Neuronal stem cell (in vitro differentiated cells): Measurements from ENCODE around the gene SMAD6.
"Not testable (repeated sequence)": the region's sequence is repeated elsewhere in the genome, so short reads cannot be mapped to it uniquely, and the experiment has no call there.

ENCODE experiments used
- DNase-seq: peaks from one replicate; pipeline ENCODE4 v3.0.0-alpha.2; 2013; ENCODE audit warnings: low spot score
- H2AFZ ChIP-seq: one replicate; pipeline ENCODE4 v1.6.1; 2013; ENCODE audit warnings: mild to moderate bottlenecking, low read length, inconsistent platforms
- H2AK5ac ChIP-seq: 2 replicates; pipeline ENCODE4 v1.6.1; 2013; ENCODE audit warnings: low read depth, mild to moderate bottlenecking, inconsistent platforms, low read length, moderate library complexity, mixed read lengths
- H2BK120ac ChIP-seq: 2 replicates; pipeline ENCODE4 v1.6.1; 2013; ENCODE audit warnings: low read depth, mild to moderate bottlenecking, inconsistent platforms, low read length, moderate library complexity, mixed read lengths
- H2BK12ac ChIP-seq: one replicate; pipeline ENCODE4 v1.6.1; 2013; ENCODE audit warnings: low read length, inconsistent platforms
- H2BK15ac ChIP-seq: 2 replicates; pipeline ENCODE4 v1.6.1; 2013; ENCODE audit warnings: mild to moderate bottlenecking, low read length, inconsistent platforms, mixed read lengths
- H2BK5ac ChIP-seq: one replicate; pipeline ENCODE4 v1.6.1; 2013; ENCODE audit warnings: inconsistent platforms, mild to moderate bottlenecking, low read length, moderate library complexity
- H3K14ac ChIP-seq: one replicate; pipeline ENCODE4 v1.6.1; 2013; ENCODE audit warnings: low read length, inconsistent platforms
- H3K18ac ChIP-seq: 2 replicates; pipeline ENCODE4 v1.6.1; 2013; ENCODE audit warnings: low read length, inconsistent platforms
- H3K23ac ChIP-seq: 2 replicates; pipeline ENCODE4 v1.6.1; 2013; ENCODE audit warnings: low read depth, mild to moderate bottlenecking, mixed read lengths, low read length, inconsistent platforms; ENCODE audit not compliant: poor library complexity
- H3K27ac ChIP-seq: replicated peaks from 3 replicates; pipeline ENCODE4 v1.5.1; 2013; ENCODE audit warnings: low read length, inconsistent platforms
- H3K27me3 ChIP-seq, 3 experiments: 2 replicates each; pipeline ENCODE4 v1.6.1; 2013; ENCODE audit warnings: low read length in 3 of 3, mild to moderate bottlenecking in 2 of 3, inconsistent platforms in 1 of 3, low read depth in 1 of 3, mixed read lengths in 1 of 3, moderate library complexity in 1 of 3; ENCODE audit not compliant: control insufficient read depth in 3 of 3, insufficient read depth in 3 of 3
- H3K36me3 ChIP-seq, 2 donors: replicated peaks in 1 of 2; 2 replicates each; pipeline ENCODE4 v1.6.1; 2013; ENCODE audit warnings: low read length in 2 of 2; ENCODE audit not compliant: control insufficient read depth in 2 of 2, insufficient read depth in 2 of 2
- H3K4ac ChIP-seq: 2 replicates; pipeline ENCODE4 v1.6.1; 2013; ENCODE audit warnings: inconsistent platforms, mild to moderate bottlenecking, low read length, moderate library complexity
- H3K4me1 ChIP-seq, 2 donors: 1 replicate in 1 of 2; 2 replicates in 1 of 2; pipeline ENCODE4 v1.6.1; 2013; ENCODE audit warnings: low read length in 2 of 2, low read depth in 1 of 2; ENCODE audit not compliant: control insufficient read depth in 2 of 2, insufficient read depth in 1 of 2
- H3K4me2 ChIP-seq: one replicate; pipeline ENCODE4 v1.6.1; 2013; ENCODE audit warnings: mild to moderate bottlenecking, low read length, inconsistent platforms; ENCODE audit not compliant: insufficient read depth, poor library complexity, severe bottlenecking
- H3K4me3 ChIP-seq, 2 donors: 2 replicates each; pipeline ENCODE4 v1.5.1; 2013; ENCODE audit warnings: low read length in 2 of 2, mild to moderate bottlenecking in 2 of 2, inconsistent platforms in 1 of 2, moderate library complexity in 1 of 2
- H3K79me1 ChIP-seq: one replicate; pipeline ENCODE4 v1.6.1; 2013; ENCODE audit warnings: low read depth, mild to moderate bottlenecking, inconsistent platforms, low read length, moderate library complexity
- H3K9ac ChIP-seq: one replicate; pipeline ENCODE4 v1.6.1; 2013; ENCODE audit warnings: mild to moderate bottlenecking, low read depth, low read length, inconsistent platforms; ENCODE audit not compliant: poor library complexity
- H3K9me3 ChIP-seq, 2 donors: replicated peaks in 1 of 2; 2 replicates each; pipeline versions ENCODE3 to v1.6.1; 2013; ENCODE audit warnings: low read length in 2 of 2, mild to moderate bottlenecking in 2 of 2, inconsistent platforms in 1 of 2, low read depth in 1 of 2, mixed read lengths in 1 of 2, moderate library complexity in 1 of 2; ENCODE audit not compliant: control insufficient read depth in 2 of 2, insufficient read depth in 1 of 2
- H4K8ac ChIP-seq: one replicate; pipeline ENCODE4 v1.6.1; 2013; ENCODE audit warnings: low read depth, mild to moderate bottlenecking, inconsistent platforms, low read length, moderate library complexity
- H4K91ac ChIP-seq: one replicate; pipeline ENCODE4 v1.6.1; 2013; ENCODE audit warnings: low read length, low read depth, mild to moderate bottlenecking, inconsistent platforms; ENCODE audit not compliant: poor library complexity
- WGBS, 2 donors: extraction: QIAGEN DNeasy Blood & Tissue Kit; methylation state at CpG; one replicate each; pipeline ENCODE4 v1.1.7; 2013; ENCODE audit warnings: missing lambda C conversion rate in 2 of 2, mixed read lengths in 1 of 2; ENCODE audit not compliant: insufficient read length in 2 of 2, insufficient replicate concordance in 1 of 2; ENCODE audit errors: extremely low coverage in 2 of 2; 5-methylcytosine and 5-hydroxymethylcytosine counted together

The SMAD6 gene

DNA sequence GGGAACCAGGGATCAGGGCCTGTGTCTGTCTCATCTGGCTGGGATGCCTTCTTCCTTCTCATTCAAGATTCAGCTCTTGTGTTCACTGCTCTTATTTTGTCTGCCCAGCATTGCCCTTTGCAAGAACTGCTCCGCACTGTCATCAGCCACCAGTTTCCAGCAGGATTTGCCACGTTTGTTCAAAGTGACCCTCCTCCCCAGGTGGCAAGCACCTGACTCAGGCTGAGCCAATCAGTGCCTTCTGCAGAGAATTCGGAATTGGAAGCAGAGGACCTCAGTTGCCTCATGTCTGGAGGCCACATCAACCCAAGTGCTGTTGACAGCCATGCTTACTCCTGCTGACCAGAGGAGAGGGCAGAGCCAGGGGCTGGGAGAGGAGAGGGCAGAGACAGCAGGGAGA is 124.5 kb downstream of the SMAD6 start:
- H3K4me2 ChIP-seq = no peak overlapping the region
- peak overlapping the region in 1 of 2 donors; percentile 22 for H3K4me3 ChIP-seq
- WGBS, 2 donors = no CpG with 5 or more reads among the region's 3 CpGs
- H4K91ac ChIP-seq = no peak overlapping the region
- no peak overlapping the region for H3K4ac ChIP-seq
- peaks cover under 1 to 11% of the 10 kb centered on the region in 2 donors for H3K4me1 ChIP-seq
- no peak overlapping the region for H2BK5ac ChIP-seq
- H2AFZ ChIP-seq = no peak overlapping the region
- H2BK15ac ChIP-seq = no peak overlapping the region
- H2BK120ac ChIP-seq = no peak overlapping the region
- H4K8ac ChIP-seq = no peak overlapping the region
- H3K23ac ChIP-seq = no peak overlapping the region
- no peaks in the 10 kb centered on the region for H3K36me3 ChIP-seq
- H2AK5ac ChIP-seq = no peak overlapping the region
- H3K9ac ChIP-seq = no peak overlapping the region
- DNase-seq = no peak
- H3K14ac ChIP-seq = peak overlapping the region; percentile 15
- H3K79me1 ChIP-seq = no peaks in the 10 kb centered on the region
- H2BK12ac ChIP-seq = no peak overlapping the region
- H3K27ac ChIP-seq = no peak overlapping the region
- H3K18ac ChIP-seq = peak overlapping the region; percentile 32
- H3K9me3 ChIP-seq = no peaks in the 10 kb centered on the region
- no peaks in the 10 kb centered on the region for H3K27me3 ChIP-seq

- Histone ChIP-seq H3K36me3 (no peaks in the 10 kb centered on the region), H3K9ac (no peak overlapping the region)
- no CpG with 5 or more reads among the region's 8 CpGs for WGBS, 2 donors
Measured at GRCh38 chr15:66827039-66827697, 125.1 kb downstream of the SMAD6 start.

GRCh38 chr15:66827698-66828055 is 125.6 kb downstream of the SMAD6 start:
- no peak overlapping the region for H3K4me2 ChIP-seq
- no peak overlapping the region for H2BK15ac ChIP-seq
- no peaks in the 10 kb centered on the region for H3K79me1 ChIP-seq
- WGBS, 2 donors = no CpG with 5 or more reads among the region's 6 CpGs
- no peak overlapping the region for H4K8ac ChIP-seq
- no peaks in the 10 kb centered on the region for H3K36me3 ChIP-seq
- H3K9ac ChIP-seq = no peak overlapping the region
- H2BK5ac ChIP-seq = no peak overlapping the region
- H4K91ac ChIP-seq = no peak overlapping the region
- no peak overlapping the region for H3K18ac ChIP-seq
- no peak overlapping the region for H3K23ac ChIP-seq
- no peak overlapping the region for H2AFZ ChIP-seq
- no peak overlapping the region for H3K4ac ChIP-seq
- no peak overlapping the region for H3K14ac ChIP-seq
- no peaks in the 10 kb centered on the region for H3K9me3 ChIP-seq
- H3K27ac ChIP-seq = no peak overlapping the region
- H2BK120ac ChIP-seq = no peak overlapping the region
- H3K4me1 ChIP-seq = peaks cover 0 to 11% of the 10 kb centered on the region in 2 donors
- H3K27me3 ChIP-seq = no peaks in the 10 kb centered on the region
- H2AK5ac ChIP-seq = no peak overlapping the region
- peak overlapping the region; percentile 10 for H2BK12ac ChIP-seq
- no peak overlapping the region for H3K4me3 ChIP-seq
- no peak for DNase-seq

More at GRCh38 chr15:66827039-66827697, 125.1 kb downstream of the SMAD6 start:
- H4K8ac ChIP-seq = no peak overlapping the region
- H3K4me3 ChIP-seq = no peak overlapping the region
- H3K4me2 ChIP-seq = no peak overlapping the region
- no peaks in the 10 kb centered on the region for H3K27me3 ChIP-seq
- no peak overlapping the region for H2BK120ac ChIP-seq
- H3K27ac ChIP-seq = no peak overlapping the region
- no peak overlapping the region for H4K91ac ChIP-seq
- peak overlapping the region; percentile 10 for H2BK12ac ChIP-seq
- DNase-seq = no peak
- no peak overlapping the region for H2BK5ac ChIP-seq
- H2BK15ac ChIP-seq = no peak overlapping the region
- H3K79me1 ChIP-seq = no peaks in the 10 kb centered on the region
- H3K4ac ChIP-seq = no peak overlapping the region
- H3K23ac ChIP-seq = no peak overlapping the region
- peaks cover 0 to 11% of the 10 kb centered on the region in 2 donors for H3K4me1 ChIP-seq
- H3K14ac ChIP-seq = no peak overlapping the region
- H3K9me3 ChIP-seq = no peaks in the 10 kb centered on the region
- H2AK5ac ChIP-seq = no peak overlapping the region
- H3K18ac ChIP-seq = no peak overlapping the region
- no peak overlapping the region for H2AFZ ChIP-seq

DNA sequence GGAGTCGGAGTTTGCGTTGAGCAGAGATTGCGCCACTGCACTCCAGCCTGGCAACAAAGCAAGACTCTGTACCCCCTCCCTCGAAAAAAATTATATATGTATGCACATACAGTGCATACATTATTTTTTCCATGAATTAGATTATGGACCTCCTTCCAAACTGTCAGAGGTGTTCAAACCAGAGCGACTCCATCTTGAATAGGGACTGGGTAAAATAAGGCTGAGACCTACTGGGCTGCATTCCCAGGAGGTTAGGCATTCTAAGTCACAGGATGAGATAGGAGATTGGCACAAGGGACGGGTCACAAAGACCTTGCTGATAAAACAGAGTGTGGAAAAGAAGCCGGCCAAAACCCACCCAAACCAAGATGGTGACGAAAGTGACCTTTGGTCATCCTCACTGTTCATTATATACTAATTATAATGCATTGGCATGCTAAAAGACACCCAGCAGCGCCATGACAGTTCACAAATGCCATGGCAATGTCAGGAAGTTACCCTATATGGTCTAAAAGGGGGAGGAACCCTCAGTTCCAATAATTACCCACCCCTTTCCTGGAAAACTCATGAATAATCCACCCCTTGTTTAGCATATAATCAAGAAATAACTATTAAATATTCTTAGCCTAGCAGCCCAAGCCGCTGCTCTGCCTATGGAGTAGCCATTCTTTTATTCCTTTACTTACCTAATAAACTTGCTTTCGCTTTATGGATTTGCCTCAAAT is 126.9 kb downstream of the SMAD6 start:
- H3K4me1 ChIP-seq = peaks cover 0 to 12% of the 10 kb centered on the region in 2 donors
- H2BK120ac ChIP-seq, H3K23ac ChIP-seq, H3K4me3 ChIP-seq, H3K18ac ChIP-seq, H3K14ac ChIP-seq, H3K27ac ChIP-seq, H3K36me3 ChIP-seq, H2BK15ac ChIP-seq, H3K79me1 ChIP-seq, H3K4me2 ChIP-seq, H4K91ac ChIP-seq, H4K8ac ChIP-seq, H3K9ac ChIP-seq, H2BK5ac ChIP-seq, H3K27me3 ChIP-seq, DNase-seq, H3K4ac ChIP-seq, H2AFZ ChIP-seq, H2BK12ac ChIP-seq, H3K9me3 ChIP-seq, H2AK5ac ChIP-seq: not testable (repeated sequence)
- WGBS, 2 donors = no CpG with 5 or more reads among the region's 11 CpGs
